Activated T-cell treated with anti-CD3 and anti-CD28 coated beads for 24 hours (primary cell): ENCODE measurements around the gene AFG3L2.

Source experiments
- DNase-seq: peaks from one replicate; pipeline ENCODE4 v3.0.0-alpha.2; 2020; ENCODE audit warnings: low read depth

AFG3L2 gene

DNA sequence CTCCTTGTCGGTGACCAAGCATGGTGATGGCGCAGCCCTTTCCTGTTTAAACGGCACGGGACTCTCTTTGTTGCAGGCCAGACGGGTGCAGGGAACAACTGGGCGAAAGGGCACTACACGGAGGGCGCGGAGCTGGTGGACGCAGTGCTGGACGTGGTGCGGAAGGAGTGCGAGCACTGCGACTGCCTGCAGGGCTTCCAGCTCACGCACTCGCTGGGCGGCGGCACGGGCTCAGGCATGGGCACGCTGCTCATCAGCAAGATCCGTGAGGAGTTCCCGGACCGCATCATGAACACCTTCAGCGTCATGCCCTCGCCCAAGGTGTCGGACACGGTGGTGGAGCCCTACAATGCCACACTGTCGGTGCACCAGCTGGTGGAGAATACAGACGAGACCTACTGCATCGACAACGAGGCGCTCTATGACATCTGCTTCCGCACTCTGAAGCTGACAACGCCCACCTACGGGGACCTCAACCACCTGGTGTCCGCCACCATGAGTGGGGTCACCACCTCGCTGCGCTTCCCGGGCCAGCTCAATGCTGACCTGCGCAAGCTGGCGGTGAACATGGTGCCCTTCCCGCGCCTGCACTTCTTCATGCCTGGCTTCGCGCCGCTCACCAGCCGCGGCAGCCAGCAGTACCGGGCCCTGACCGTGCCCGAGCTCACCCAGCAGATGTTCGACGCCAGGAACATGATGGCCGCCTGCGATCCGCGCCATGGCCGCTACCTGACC, 51.9 kb downstream of the AFG3L2 start:
- no peak for DNase-seq

DNA sequence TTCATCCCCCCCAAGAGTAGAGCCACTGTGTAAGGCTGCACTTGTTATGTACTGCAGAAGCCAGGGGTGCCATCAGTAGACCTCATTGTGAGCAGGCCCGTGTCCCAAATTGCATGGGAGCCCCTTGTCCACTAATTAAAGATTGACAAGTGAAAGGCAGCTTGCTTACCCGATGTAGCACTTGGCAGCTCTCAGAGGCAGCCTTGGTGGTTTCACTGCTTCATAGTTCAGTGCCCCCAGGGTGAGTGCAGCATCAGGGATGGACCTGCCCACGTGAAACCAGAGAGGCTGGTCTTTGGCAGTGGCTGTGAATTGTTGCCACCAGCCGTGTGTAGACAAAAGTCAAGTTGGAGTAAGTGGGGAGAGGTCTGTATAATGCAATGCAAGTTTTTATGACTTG, 55.7 kb downstream of the AFG3L2 start:
- no peak for DNase-seq

DNA sequence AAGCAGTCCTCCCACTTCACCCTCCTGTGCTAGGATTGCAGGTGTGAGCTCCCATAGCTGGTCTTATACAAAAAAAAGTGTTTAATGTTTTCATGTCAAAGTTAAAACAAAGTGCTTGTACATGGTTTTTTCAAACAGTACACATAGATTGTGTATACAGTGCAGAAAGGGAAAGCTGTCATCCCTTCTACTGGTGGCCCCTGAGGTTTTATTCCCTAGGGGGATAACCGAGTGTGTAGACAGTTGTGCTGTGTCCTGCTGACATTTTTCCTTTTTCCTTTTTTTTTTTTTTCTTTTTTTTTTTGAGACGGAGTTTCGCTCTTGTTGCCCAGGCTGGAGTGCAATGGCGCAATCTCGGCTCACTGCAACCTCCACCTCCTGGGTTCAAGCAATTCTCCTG, 58.2 kb downstream of the AFG3L2 start:
- no peak for DNase-seq

DNA sequence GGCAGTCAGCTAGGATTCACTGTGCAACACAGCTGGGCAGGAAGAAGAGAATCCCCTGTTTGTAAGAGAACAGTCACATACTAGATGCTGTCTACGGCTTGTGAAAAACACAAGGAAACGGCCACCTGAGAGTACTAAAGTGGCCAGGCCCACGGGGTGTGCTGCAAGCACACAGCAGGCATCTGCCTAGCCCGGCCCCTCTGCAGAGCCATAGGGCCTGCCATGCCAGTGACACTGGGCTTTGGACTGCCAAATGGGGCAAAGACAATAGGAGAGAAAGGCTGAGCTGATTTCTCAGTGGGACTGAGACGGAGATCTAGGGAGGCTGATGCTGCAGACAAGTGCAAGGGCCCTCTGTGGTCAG, 58.7 kb downstream of the AFG3L2 start:
- DNase-seq = no peak

DNA sequence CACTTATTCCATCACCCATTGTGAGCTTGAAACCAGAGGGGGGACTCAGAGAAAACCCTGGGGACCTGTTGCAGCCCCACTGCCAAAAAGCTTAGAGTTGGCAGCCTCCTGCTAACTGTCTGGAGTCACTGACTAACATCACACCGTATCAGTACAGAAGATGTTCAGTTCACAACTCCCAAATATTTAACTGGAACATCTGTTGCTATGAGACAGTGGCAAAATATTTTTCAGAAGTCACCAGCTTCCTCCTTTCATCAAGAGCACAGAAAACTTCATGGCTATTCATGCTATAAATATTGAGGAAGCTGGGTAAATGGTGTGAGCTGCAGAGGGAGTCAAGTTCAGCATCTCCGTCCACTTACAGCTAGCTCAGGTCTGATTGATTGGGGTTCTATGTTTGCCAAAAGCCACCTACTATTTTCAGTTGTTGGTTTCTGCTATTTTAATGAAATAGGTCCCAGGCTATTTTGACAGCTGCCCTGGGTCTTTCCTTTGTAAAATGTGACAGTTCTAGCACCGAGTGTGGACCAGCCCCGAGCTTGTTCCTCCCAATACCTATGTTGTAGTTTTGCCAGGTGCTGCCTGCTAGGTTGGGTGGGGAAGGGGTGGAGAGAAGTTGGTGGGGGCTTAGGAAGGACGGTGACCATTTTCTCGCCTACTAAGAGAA, 59.2 kb downstream of the AFG3L2 start:
- no peak for DNase-seq

DNA sequence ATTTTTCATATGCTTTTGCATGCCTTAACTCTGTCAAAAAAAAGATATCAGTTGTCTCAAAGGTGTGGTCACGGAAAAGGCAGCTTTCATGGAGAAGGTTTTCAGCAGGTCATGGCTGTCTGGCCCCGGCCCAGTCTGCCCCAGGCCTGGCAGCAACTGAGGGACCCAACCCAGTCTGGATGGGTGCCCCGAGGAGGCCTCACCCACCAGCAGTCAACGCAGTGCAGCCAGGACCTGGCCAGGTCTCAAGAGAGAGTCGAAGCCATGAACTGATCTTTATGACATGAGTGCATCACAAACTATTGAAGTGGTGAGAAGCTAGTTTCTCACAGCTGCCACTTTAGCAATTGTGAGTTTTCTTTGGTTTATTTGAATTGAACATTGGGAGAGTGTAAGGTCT, 61.1 kb downstream of the AFG3L2 start:
- DNase-seq = no peak

DNA sequence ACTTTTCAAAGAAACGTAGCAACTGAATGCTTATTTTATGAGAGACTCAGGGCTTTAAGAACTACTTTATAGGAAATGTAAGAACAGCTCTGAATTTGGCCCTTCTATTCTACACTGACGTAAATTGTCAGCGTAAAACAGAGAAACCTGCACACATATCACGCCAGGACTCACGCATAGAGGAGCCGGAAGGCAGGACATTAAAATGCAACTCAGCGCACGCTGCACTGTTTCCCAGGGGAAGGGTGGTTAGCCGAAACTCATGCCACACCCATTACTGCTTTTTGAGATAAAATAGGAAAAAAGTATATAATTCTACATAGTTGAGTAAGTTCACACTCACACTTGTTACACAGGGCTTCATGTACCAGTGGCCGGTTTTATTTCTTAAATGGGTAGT, 61.5 kb downstream of the AFG3L2 start:
- DNase-seq = no peak

DNA sequence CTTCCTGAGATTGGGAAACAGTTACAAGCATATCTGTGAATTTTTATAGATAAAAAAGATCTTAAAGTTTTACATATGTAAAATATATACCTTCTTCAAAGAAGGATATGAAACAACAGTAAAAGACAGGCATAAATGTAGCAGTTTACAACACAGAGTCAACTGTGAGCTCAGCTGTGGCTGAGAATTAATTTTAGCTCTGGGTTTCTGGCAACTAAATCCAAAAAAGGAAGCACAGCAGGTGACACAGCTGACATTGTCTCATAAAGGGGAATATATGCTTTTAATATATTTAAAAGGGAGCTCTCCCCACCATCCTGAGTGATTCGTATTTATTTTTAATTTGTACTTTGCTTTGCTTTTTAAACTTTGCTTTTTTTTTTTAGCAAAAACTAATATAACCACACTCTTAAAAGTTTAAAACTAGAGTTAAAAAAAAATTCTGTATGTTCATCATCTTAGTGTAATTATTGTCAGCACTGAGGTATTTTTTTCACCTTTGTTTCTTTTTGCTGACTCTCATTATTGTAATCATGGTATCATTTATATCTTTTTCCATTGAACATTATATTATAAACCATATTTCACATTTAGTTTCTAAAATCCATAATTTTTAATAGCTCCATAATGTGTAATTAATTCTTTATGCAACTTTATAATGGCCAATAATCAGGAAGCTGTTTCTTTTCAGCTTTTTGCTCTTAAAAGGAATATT, 62.3 kb downstream of the AFG3L2 start:
- no peak for DNase-seq

DNA sequence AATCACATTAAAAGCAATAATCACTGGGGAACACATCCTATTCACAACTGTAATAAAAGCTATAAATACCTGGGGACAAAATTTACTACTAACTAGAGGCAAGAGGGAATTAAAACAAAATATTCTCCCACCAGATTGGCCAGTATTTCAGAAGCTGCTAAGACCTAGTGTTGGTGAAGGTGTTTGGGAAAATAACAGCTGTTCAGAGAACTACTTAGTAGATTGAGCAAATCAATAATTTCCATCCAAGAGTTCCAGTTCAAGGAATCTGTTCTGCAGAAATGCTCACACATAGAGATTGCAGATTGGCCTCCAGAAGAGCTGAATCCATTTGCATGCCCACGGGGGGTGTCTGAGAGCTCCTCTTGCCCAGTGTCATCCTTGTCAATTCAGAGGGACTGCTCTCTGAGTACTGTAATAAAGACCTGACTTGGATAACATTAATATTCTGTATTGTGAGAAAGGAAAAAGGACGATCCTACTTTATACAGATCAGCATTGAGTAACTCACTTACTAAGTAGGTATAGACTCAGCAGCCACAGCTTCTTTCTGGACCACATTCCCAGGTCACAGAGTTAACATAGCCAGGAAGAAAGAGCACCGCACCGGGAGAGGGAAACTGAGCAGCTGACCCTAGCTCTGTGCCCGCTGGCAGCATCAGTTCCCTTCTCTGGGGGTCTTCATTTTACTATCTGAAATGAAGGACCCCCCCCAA, 63.3 kb downstream of the AFG3L2 start:
- no peak for DNase-seq

DNA sequence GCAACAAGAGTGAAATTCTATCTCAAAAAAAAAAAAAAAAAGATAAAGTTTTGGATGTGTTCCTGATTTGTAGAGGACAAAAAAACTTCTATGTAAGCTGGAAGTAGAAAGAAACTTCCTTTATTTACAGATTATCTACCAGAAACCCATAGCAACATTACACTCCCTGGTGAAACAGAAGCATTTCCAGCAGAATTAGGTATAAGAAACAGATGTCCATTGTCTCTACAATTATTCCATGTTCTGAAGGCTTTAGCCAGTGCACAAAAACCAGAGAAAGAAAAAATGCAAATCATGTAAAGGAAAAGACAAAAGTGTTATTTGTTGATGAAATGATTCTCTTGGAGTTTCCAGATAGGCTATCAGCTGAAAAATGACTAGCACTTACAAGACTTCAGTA, 64.1 kb downstream of the AFG3L2 start:
- DNase-seq = no peak

DNA sequence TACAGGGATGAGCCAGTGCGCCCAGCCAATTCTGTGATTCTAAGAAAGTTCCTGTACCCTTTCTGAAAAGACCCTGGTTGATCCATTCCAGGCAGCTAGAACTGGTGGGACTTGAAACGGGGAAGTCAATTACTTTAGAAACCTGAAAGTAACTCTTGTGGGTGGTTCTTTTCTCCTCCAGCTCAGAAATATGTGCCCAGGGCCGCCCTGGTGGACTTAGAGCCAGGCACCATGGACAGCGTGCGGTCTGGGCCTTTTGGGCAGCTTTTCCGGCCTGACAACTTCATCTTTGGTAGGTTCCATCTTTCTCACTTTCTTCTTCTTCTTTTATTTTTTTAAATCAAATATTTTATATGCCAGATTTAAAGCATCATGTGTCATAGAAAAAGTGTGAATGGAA, 66.3 kb downstream of the AFG3L2 start:
- DNase-seq = no peak

DNA sequence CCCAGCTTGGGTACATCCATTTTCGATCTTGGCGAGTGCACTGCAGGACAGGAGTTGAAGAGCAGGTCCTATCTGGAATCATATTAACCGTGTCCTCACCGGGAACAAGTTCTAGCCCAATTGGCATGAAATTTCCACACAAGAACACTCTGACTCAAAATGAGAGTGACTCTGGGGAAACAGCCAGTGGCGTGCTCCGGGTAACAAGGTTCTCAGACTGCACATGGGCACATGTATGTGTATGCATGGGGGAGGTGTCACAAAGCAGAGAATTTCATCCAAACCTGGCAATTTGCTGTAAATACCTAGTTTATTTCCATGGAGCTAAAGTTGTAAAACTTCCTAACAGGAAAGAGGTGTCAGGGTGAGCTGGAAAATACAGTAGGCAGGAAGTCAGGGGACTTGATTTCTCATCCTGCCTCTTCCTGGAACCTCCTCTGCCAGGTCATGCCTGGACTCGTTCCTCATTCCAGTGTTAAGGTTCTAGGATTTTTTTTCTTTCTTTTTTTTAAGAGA, 67.3 kb downstream of the AFG3L2 start:
- no peak for DNase-seq

DNA sequence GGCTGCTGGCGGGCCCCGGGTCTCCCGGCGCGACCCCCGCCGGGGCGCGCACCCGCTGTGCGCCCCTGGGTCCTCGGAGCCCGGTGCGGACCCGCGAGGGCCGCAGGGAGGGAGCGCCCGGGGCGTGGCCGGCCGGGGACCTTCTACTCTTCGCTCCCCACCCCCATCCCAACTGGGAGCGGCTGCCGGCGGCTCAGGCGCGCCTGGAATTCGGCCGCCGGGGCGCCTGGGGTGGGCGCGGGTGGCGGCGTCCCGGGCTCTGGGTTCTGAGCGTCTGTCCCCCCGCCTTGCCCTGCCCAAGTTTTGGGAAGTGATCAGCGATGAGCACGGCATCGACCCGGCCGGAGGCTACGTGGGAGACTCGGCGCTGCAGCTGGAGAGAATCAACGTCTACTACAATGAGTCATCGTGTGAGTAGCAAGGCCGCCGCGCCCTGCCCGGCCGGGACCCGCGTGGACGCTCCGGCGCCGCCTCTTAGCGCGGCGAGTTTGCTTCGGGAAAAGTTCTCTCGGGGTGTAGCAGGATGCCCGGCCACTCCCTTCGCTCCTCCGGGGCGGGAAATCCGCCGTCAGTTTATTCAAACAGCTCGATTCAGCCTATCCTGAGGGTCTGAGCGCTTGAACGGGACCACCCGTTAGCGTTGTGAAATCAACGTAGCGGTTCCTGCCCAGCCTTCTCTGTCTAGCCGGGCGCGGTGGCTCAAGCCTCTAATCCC, 68.5 kb downstream of the AFG3L2 start:
- no peak for DNase-seq

DNA sequence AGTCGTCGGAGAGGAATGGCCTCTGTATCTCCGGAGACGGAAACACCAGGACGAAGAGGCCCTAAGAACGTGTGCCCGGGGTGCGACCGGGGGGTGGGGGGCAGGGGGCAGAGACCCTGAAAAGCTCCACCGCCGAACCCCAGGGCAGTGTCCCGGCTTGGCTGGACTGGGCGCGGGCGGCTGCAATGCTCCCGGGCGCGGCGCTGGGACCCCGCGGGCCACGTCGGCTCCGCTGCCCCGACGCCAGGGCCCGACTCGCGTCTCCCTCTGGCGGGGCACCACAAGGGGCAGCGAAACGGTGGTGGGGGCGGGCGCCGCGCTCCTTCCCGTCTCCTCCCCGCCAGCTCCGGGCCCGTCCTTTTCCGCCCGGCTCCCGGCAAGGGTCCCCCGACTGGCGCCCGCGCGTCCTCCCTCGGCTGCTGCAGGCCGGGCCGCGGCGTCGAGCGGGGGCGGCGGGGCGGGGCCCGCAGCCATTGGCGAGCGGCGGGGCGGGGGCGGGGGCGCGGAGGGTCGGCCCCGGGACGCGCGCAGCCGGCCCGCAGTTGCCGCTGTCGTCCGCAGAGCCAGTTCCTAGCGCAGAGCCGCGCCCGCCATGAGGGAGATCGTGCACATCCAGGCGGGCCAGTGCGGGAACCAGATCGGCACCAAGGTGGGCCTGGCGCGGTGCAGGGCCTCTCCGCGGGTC, 69.2 kb downstream of the AFG3L2 start, which contains the start of gene TUBB6:
TSS of gene TUBB6 (plus strand) at position 541 of the 685 bp plus-strand sequence. CDS start at position 593, 52 bp downstream.
- peak; percentile 18 for DNase-seq

DNA sequence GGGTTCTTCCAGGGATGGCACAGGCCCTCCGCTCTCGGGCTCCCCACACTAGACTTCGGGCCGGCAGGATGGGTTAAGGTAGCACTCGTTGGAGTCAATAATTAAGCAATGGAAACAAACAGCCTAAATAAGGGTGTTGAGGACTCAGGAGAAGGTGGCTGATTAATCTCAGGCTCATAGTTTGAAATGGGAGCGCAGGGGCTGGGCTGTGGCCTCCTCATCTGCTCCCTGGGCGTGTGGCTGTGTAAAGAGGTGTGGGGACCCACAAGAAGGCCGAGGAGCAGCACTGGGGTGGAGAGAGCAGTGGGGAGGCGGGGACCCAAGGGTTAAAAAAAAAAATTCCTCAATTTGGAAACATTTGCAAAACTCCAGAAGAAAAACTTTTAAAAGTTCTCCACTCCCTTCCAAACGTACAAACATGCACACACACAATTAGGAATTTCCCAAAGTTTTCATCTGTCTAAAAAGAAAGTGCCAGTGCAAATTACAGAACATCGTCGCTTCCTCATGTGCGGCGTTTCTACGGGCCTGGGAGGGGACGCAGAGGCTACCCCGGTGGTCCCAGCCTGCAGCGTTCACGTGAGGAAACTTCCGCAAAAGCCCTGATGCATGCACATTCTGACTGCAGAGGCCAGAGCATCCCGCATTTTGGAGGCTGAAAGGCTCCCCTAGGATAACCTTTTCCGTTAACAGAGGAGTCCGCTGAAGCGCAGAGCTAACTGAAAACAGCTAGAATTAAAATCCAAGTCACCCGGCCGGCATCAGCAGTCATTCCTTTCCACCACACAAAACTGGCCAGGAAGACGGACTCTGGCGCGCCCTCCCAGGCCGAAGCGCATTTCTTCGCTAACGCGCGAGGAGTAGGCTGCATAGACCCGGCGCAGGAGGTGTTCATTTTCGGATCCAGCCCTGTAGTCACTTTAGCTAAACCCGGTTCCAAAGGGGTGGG, 70.0 kb downstream of the AFG3L2 start:
- DNase-seq = no peak

DNA sequence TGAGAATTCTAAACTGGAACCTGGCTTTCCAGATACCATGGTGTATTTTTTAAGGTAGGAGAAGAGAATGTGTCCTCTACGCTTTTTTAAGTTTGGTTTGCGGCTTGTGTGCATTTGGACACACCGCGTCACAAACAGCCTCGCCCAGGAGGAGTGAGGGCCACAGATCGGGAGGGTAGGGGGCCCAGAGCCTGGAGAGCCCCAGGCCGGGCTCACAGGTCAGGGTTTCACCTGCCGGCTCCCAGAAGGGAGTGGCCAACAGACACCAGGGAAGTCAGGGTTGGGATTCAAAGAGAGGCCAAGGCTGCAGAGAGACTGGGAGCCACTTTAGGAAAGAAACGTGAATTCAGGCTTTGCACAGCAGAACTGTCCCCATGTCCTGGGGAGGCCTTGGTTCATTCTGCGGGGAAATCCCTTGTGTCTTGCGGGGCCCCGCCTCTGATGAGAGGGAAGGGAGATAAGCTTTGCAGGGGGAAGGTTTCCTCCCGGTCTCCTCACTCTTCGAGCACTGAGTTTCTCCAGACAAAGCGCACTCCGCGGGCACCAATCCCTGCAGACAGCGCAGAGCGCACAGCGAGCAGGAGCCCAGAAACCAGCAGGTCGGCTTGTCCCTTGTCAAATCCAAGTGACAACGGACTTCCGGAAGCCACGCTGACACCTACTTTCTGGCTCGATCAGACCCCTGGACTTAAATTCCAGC, 70.9 kb downstream of the AFG3L2 start:
- DNase-seq = no peak

DNA sequence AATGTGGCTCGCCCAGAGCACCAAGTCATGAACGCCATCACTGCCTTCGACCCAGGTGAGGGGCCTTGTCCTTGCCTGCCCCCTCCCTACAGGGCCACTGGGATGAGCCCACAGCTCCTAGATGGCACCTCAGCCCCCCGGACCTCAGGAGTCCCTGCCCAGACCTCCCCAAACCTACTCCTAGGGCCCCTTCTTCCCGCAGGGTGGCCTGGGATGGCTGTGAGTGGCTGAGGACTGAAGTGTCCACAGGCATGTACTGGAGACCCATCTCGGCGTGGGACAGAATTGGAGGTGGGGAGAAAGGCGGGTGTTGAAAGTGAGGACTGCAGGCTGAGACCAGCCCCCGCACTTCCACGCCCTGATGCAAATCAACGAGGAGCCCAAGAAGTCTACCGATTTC, 71.8 kb downstream of the AFG3L2 start:
- DNase-seq = no peak

DNA sequence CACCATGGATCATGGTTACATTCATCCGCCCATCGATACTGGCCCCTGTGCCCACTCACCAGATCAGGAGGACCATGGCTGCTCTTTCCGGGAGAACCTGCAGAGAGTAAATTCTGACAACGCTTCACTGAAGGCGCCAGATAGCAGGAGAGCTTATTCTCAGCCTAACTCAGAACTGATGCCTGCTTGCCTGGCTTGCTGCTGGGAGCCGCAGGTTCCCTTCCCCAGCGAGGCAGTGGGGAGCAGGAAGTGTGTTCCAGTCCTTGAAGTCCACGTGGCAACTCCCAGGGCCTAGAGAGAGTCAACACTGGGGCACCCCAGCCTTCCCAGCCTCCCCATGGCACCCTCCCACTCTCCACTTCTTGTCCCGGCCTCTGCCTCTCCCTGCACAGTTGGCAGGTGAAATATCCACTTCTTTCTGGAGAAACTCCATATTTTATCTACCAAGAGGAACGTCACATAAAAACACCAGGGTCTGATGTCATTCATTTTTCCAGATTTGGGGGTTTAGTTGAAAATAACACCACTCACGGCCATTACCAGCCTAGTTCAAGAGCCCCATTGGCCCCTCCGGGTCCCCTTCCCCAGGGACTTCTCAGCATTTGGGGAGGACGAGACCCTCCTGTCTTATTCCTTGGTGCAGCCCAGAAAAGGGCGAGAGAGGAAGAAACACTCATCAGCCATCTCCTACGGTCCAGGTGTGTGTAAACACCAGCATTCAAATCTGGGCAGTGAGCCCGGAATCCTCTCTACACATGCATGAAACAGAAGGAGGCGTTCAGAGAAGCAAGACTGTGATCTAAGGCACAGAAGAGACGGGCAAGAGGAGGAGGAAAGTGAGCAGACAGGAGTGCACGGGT, 72.4 kb downstream of the AFG3L2 start:
- DNase-seq = no peak
